HG03095 (cell line): ENCODE measurements around the gene COMMD1.
A peak's percentile ranks its signal among the peaks of the same experiment; 100 is the strongest.
"Not testable (repeated sequence)": the region's sequence is repeated elsewhere in the genome, so short reads cannot be mapped to it uniquely, and the experiment has no call there.

Source experiments
- ATAC-seq: cut with Tn5 transposase; IDR thresholded peaks from one replicate; pipeline ENCODE4 v1.9.1; 2021; ENCODE audit warnings: moderate library complexity; ENCODE audit not compliant: unreplicated experiment

COMMD1 gene

DNA sequence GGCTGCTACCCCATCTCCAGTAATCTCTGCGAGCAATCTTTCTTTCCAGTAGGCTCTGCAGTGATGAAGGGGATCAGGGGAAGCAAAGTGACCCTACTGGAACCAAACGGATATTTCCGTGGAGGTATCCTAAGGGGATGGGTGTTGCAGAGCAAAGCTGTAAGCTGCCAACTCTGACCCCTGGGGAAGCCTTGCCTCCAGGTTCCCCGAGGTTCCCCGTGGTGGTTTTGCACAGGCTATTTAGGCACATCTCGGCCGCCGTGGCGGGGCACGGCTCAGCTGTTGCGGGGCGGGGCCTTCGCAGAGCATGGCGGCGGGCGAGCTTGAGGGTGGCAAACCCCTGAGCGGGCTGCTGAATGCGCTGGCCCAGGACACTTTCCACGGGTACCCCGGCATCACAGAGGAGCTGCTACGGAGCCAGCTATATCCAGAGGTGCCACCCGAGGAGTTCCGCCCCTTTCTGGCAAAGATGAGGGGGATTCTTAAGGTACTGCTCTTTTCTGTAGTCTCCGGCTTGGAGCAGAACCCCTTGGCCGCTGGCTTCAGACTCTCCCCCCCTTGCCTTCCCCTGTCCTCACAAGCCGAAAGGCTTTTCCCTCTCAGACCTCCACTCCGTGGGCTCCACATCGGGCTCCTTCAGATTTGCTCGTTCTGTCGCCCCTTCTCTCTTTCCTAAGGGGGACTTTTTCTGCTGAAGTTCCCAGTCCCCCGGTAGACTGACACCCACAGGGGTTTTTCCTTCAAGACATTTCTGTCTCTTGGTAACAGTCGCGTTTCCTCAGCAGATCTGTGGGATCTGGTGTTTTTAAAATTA lies at the start of gene COMMD1:
Gene COMMD1 (plus strand): TSS at position 303 of the 814 bp plus-strand sequence. CDS start 5 bp downstream, at position 308.
- peak; percentile 99 for ATAC-seq

DNA sequence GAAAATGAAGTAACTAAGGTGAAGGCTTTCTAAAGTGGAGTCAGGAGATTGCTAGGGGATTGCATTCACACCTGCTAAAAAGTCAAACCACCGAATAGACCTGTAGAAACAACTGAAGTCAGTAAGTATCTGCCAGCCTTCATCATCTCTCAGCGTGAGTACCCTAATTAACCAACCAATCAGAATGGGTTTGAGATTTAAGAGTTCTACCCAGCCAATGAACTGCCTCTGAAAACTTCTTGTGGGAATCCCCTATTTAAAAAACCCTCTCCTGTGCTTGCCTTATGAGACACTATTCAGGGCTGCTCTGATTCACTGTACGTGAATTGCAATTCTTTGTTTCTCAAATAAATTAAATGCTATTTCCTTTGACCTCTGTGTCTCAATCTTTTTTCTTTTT lies 48.2 kb upstream of the COMMD1 start:
- no peak for ATAC-seq

DNA sequence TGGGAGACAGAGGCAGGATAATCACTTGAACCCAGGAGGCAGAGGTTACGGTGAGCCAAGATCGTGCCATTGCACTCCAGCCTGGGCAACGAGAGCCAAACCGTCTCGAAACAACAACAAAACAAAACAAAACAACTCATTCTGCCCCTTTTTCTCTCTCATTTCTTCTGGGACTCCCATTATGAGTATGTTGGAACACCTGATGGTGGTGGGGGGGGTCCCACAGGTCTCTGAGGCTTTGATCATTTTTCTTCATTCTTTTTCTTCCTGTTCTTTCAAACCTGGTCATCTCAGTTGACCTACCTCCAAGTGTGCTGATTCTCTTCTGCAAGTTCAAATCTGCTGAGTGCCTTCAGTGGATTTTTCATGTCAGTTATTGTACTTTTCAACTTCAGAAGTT lies 43.4 kb upstream of the COMMD1 start:
- no peak for ATAC-seq

DNA sequence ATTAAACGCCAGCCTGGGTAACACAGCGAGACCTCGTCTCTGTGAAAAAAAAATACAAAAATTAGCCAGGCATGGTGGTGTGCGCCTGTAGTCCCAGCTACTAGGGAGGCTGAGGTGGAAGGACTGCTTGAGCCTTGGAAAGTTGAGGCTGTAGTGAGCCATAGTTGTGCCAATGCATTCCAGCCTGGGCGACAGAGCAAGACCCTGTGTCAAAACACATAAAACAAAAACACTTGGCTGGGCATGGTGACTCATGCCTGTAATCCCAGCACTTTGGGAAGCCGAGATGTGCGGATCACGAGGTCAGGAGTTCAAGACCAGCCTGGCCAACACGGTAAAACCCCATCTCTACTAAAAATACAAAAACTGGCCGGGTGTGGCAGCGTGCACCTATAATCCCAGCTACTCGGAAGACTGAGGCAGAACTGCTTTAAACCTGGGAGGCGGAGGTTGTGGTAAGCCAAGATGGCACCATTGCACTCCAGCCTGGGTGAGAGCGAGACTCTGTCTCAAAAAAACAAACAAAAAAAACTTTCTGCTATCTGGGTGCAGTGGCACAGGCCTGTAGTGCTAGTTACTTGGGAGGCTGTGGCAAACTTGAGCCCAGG lies 38.9 kb upstream of the COMMD1 start:
- ATAC-seq: not testable (repeated sequence)

DNA sequence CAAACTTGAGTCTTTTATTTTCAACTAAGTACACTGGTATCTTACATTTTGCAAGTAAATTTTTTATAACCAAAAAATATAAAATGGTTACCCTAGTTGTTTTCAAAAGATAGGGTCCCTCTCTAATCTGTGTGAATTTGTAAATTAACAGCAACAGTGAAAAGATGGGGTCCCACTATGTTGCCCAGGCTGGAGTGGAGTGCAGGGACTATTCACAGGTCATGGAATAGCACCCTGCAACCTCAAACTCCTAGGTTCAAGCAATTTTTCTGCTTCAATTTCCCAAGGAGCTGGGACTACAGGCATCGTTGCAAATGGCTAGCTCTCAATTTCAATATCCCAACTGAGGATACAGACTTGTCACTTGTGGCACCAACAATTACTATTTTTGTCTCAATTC lies 29.1 kb upstream of the COMMD1 start:
- ATAC-seq: no peak

DNA sequence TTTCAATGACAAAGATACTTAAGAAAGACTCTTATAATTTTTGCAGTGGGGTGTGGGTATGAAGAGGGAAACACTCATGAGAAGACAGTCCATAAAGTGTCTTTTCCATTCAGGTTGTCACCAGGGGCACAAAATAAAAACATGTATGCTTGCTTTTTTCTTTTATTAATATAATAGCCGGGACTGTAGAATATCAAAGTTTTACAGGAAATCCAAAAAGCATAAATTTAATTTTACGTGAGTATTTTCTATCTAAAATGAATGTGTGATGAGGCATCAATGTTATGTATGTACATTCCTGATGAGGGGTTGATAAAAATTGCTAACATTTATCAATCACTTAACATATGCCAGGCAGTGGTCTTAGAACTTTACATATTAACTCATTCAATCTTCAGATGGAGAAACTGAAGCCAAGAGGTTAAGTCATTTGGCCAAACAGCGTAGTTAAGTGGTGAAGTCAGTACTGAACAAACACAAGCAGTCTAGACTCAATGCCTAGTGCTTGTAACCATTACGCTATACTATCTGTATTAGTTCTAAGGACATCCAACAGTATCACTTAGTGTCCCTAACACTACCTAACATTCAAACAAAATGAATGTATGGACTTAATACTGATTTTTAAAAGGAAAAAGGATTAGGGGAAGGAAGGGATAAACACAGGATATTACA lies 27.8 kb upstream of the COMMD1 start:
- no peak for ATAC-seq

DNA sequence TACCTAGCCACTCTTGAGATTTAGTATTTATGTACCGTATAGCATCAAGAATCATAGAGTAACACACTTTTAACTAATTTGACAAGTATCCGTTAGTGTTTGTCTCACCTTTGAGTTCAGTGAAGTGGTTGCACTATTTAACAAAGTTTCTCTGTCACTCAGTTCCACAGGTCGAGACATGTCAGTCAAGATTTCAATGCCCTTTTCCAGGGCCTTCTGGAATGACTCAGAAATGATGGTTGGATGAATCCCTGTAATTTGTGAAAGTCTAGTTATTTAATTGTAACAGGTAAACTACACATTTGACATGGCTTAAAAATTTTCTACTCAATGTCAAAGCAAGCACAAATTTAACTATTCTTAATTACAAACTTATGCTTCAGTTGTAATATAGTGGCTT lies 26.7 kb upstream of the COMMD1 start:
- no peak for ATAC-seq

DNA sequence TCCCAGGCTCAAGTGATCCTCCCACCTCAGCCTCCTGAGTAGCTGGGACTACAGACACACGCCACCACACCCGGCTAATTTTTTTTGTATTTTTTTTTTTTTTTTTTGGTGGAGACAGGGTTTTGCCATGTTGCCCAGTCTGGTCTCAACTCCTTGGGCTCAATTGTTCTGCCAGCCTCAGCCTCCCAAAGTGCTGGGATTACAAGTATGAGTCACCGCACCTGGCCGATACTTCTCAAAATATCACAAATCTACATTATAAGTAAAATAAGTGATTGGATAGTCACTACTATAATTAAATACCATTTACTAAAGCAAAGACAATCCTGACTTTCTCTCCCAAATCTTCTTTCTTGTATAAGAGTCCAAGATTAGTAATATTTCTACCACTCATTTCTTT lies 26.1 kb upstream of the COMMD1 start:
- ATAC-seq: not testable (repeated sequence)

DNA sequence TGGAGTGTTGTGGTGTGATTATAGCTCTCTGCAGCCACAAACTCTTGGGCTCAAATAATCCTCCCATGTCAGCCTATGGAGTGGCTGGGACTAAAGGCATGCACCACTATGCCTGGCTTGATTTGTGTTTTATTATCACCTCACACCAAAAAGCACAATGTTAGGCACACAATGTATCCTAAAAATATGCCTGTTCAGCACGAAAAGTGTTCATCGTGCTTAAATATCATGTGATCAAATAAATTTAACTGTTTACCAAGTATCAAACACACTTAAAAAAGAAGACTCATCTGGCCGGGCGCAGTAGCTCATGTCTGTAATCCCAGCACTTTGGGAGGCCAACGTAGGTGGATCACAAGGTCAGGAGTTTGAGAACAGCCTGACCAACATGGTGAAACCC lies 22.6 kb upstream of the COMMD1 start:
- no peak for ATAC-seq

DNA sequence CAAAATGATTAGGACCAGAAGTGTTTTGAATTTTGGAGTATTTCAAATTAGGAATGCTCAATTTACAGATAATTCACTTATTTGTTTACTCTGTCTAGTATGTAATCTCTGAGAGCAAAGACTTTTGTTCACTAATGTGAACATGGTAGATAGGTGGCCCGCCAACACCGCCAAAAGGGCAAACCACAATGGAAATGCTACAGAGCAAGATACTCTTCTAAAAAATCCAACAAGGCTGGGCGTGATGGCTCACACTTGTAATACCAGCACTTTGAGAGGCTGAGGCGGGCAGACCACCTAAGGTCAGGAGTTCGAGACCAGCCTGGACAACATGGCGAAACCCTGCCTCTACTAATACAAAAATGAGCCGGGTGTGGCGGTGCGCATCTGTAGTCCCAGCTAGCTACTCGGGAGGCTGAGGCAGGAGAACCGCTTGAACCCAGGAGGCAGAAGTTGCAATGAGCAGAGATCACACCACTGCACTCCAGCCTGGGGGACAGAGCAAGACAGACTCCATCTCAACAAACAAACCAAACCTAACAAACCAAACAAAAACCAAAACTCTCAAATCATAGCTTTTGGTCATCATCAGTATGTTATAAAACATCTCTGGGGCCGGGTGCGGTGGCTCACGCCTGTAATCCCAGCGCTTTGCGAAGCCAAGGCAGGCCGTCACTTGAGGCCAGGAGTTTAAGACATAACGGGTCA lies 19.4 kb upstream of the COMMD1 start:
- ATAC-seq: no peak

DNA sequence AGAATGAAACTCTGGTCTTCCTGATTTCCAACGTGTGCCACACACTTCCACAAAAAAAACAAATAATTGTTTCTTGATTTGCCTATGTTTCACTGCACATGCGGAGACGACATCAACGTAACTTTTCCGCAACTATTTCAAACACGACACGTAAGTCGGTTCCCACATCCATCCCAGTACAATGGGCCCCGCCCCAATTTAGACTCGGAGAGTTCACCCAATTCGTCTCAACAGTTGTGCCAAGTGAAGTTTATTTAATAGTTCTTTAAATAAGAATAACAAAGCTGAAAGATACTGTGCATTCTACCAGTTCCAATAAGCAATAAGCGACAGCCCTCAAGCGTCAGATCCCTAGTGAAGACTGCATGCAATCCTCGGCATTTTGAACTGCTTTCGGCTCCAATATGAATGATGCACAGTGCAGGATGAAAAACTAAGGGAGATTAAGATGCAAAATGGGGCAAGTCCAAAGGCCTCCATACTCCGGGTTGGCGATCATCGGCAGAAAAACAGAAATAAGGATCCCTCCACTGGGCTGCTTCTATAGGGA lies 17.7 kb upstream of the COMMD1 start:
- no peak for ATAC-seq

DNA sequence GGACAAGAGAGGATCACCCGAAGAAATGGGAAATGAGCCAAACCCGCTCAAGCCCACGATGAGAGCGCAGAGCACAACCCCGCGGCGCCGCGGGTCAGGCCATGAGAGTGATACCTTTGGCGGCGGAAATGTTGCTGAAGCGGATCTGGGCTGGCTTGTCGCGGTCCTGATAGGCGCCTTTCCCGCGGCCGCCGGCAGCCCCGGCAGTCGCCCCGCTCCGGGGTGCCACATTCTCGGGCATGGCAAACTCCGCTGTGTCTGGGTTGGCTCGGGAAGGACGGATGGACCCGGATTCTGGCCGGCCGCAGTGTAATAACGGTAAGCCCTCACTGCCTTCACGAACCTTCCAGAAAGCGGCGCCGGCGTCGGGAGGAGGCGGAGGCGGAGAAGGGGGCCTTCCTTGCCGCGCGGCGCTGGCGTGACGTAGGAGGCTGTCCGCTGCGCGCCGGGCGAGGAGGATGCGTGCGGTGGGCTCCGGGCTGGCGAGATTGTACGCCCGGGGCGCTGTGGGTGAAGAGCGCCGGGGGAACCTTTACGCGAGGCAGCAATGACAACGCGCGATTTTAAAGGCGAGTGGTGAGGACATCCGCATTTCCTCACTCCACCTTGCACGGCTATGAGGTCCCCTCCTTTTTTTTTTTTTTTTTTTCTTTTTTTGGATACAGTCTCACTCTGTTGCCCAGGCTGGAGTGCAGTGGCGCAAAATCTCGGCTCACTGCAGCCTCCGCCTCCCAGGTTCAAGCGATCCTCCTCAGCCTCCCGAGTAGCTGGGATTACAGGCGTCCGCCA lies 17.0 kb upstream of the COMMD1 start, which contains the start of gene CCT4:
Gene CCT4 (minus strand): TSS at position 390 of the 789 bp plus-strand sequence. CDS start 149 bp downstream, at position 241.
- ATAC-seq: peak; percentile 67

DNA sequence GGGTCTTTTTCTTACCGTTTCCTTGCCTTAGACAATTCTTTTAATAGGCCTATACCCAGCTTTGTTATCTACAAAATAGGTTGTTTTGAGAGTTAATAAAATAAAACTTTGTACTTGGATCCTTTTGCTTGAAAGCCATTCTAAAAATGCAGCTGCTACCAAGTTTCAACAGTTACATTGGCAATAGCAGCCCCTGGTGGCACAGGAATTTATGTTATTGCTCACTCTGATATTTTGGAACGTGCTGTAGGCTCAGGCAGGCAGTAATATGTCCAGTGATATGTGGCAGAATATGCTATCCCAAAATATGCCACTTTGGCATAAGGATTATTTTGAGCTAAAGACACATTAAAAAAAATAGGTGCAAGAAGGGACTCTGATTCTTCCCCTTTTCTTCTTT lies 6.7 kb upstream of the COMMD1 start:
- no peak for ATAC-seq

DNA sequence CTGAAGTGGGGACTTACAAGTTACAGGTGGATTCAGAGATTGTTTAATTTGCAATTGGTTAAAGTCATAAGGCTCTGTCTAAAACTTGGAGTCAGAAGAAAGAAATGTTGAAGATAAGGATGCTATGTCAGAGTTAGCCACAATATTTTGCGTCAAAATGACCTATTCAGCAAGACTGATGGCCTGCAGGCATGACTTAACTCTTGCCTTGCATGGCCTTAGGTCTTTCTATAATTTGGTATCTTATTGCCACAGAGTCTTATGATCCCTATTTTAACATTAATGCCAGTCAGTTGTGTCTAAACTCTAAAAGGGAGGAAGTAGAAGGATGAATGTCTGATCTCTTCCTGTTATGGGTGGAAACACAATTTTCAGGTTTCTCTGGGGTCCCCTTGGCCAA lies 5.2 kb upstream of the COMMD1 start:
- no peak for ATAC-seq

DNA sequence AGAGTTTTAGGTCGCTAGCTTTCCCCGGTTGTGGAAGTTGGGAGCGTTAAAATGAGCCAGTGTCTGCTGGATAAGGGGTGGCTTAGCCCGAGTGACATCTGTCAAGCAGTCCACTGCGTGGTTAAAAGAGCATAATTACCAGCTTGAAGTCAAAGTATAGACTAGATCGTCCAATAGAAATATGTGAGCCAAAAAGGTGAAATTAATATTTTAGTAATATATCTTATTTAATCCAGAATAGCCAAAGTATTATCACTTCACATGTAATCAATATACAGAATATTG lies 654 bp downstream of the COMMD1 start:
- ATAC-seq: no peak

DNA sequence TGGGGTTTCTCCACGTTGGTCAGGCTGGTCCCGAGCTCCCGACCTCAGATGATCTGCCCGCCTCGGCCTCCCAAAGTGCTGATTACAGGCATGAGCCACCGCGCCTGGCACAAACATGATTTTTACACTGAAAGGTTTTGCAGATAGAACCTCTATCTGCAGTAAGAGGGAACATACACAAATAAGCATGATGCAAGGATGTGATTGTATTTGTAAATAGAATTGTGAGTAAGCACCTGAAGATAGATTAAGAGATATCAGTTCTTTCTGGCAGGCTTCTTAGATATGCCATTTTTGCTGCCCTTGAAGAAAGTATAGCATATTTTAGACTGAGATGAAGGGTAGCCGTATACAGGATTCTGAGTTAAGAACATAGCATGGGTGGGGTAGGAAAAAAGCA lies 3.6 kb downstream of the COMMD1 start:
- ATAC-seq: no peak

DNA sequence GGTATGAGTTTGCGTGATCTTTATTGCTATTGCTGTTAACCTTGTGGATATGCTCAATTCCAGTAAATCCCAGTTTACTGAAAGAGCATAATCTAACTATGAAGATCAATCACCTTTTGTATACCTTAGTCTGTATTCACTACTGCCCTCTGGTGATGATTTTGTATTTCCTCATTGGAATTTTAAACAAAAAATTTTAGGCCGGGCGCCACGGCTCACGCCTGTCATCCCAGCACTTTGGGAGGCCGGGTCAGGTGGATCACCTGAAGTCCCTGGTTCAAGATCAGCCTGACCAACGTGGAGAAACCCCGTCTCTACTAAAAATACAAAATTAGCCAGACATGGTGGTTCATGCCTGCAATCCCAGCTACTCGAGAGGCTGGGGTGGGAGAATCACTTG lies 5.1 kb downstream of the COMMD1 start:
- no peak for ATAC-seq

DNA sequence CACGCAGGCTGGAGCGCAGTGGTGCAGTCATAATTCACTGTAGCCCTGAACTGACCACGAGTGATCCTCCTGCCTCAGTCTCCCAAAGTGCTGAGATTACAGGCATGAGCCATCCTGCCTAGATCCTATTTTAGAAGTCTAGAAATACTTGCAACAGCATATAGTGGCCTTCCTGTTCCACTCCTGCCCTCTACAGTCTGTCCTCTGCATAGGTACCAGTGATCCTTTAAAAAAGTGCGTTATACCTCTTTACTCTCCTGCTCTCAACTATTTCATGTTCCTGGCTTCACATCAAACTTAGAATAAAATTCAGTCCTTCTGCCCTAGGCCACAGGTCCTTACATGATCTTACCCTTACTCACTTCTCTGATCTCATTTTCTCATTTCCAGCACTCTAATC lies 6.0 kb downstream of the COMMD1 start:
- ATAC-seq: no peak

DNA sequence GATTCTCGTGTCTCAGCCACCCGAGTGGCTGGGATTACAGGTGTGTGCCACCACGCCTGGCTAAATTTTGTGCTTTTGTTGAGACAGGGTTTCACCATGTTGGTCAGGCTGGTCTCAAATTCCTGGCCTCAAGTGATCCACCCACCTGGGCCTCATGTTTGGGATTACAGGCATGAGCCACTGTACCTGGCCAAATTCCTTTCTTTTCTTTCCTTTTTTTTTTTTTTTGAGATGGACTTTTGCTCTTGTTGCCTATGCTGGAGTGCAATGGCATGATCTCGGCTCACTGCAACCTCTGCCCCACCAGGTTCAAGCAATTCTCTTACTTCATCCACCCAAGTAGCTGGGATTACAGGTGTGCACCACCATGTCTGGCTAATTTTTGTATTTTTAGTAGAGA lies 9.3 kb downstream of the COMMD1 start:
- not testable (repeated sequence) for ATAC-seq

DNA sequence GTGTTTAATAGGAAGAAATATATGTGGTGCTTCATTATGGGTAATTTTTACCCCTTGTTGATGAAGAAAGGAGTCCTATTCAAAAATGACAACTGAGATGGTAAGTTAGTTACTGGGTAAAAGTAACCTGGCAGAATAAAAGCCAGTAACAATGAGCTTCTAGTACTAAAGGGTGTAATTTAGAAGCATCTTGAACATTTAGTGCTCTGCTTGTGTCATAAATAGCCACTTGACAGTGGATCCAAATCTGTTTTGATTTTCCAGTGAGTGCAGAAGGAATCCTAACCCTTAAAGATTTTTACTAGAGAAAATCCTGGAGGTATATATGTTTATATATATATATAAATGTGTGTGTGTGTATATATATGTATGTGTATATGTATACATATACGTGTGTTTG lies 15.1 kb downstream of the COMMD1 start:
- no peak for ATAC-seq
